Stimulated activated naive B cell treated with anti-CD40 and anti-IgM and Interleukin-4, amounts not matched to agents 10 μg/mL and 1 μg/mL and 100 μg/mL, for 72 hours (primary cell): ENCODE measurements around the gene USP46.

Source experiments
- ATAC-seq, 2 donors: fragments of 150-1000 bp; cut with Tn5 transposase; replicated peaks; 2 replicates each; pipeline ENCODE4 v1.10.0; 2021; ENCODE audit warnings: moderate library complexity in 1 of 2
- DNase-seq: peaks from one replicate; pipeline ENCODE4 v3.0.0; 2021
- H3K27ac Mint-ChIP-seq: one replicate; pipeline ENCODE4 v1.8.0; 2022; ENCODE audit warnings: mild to moderate bottlenecking, mixed read lengths
- H3K27me3 Mint-ChIP-seq, 2 donors: one replicate each; pipeline ENCODE4 v1.8.0; 2022; ENCODE audit warnings: mixed read lengths in 2 of 2
- H3K36me3 Mint-ChIP-seq, 2 donors: one replicate each; pipeline ENCODE4 v1.8.0; 2022; ENCODE audit warnings: mixed read lengths in 2 of 2, mild to moderate bottlenecking in 1 of 2
- H3K4me1 Mint-ChIP-seq, 2 donors: one replicate each; pipeline ENCODE4 v1.8.0; 2022; ENCODE audit warnings: mixed read lengths in 2 of 2, mild to moderate bottlenecking in 1 of 2
- H3K4me3 Mint-ChIP-seq, 2 donors: one replicate each; pipeline ENCODE4 v1.8.0; 2022; ENCODE audit warnings: mild to moderate bottlenecking in 2 of 2, mixed read lengths in 2 of 2, moderate library complexity in 1 of 2
- H3K9me3 Mint-ChIP-seq, 2 donors: one replicate each; pipeline ENCODE4 v1.8.0; 2022; ENCODE audit warnings: mixed read lengths in 2 of 2, mild to moderate bottlenecking in 1 of 2

The USP46 gene, protein sequence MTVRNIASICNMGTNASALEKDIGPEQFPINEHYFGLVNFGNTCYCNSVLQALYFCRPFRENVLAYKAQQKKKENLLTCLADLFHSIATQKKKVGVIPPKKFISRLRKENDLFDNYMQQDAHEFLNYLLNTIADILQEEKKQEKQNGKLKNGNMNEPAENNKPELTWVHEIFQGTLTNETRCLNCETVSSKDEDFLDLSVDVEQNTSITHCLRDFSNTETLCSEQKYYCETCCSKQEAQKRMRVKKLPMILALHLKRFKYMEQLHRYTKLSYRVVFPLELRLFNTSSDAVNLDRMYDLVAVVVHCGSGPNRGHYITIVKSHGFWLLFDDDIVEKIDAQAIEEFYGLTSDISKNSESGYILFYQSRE

DNA sequence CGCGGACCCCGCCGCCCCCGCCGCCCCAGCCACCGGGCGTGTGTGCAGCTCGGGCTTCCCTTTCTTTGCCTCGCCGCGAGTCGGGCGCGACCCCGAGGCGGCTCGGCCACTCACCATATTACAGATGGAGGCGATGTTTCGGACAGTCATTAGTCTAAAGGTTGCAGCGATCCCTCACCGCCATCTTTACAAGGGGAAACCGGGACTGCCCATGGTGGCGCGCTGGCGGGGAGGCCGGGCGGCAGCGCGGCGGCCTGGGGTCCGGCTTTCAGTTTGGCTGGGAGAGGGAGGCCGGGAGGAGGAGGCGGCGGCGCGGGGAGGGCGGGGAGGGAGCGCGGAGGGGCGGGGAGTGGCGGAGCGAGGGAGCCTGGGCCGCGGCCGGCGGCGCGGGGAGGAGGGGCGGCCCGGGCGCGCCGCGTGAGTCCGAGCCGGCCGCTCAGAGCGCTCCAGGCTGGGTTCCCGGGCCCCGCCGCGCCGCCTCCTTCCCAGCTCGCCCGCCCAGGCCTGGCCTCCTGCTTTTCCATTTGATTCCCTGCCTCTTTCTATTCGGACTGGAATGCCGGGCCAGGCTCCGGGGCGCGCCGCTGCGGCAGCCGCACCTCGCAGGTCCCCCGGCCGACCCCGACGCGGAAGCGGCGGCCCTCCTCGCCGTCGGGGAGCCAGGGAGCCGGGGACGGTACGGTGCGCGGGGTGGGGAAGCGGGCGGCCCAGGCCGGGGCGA lies at the start of gene USP46:
Gene USP46, minus strand, starts transcription at position 301 of the 721 bp plus-strand sequence. Its CDS starts 151 bp downstream, at position 150.
- Mint-ChIP-seq H3K9me3 (no peaks in the 10 kb centered on the region), H3K27ac (peak within 1 kb of the TSS; percentile 94), H3K4me3 (peak within 1 kb of the TSS; percentile 88 to 90), H3K4me1 (peaks cover 25 to 42% of the 10 kb centered on the region in 2 donors), H3K27me3 (no peaks in the 10 kb centered on the region), H3K36me3 (peaks cover 24 to 30% of the 10 kb centered on the region in 2 donors)
- DNase-seq (peak; percentile 45), ATAC-seq (peak; percentile 87 to 89)

DNA sequence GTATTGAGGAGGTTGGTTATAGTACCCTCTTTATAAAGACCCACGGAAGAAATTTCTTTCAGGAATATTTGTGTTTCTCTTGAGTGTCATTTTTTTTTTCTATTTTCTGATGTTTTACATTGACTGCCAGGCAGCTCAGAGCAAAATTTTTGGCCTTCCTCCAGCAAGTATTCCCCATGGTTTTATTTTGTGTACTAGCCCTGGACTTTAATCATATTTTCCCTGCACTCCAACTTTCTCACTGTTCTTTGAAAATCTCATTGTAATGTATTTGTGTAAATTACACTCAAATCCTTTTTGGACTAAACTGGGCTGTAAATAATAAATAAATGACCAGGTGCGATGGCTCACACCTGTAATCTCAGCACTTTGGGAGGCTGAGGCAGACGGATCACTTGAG lies 45.6 kb upstream of the USP46 start:
- peaks cover 7 to 8% of the 10 kb centered on the region in 2 donors for H3K4me1 Mint-ChIP-seq
- H3K36me3 Mint-ChIP-seq: peaks cover 4% of the 10 kb centered on the region in 2 donors

DNA sequence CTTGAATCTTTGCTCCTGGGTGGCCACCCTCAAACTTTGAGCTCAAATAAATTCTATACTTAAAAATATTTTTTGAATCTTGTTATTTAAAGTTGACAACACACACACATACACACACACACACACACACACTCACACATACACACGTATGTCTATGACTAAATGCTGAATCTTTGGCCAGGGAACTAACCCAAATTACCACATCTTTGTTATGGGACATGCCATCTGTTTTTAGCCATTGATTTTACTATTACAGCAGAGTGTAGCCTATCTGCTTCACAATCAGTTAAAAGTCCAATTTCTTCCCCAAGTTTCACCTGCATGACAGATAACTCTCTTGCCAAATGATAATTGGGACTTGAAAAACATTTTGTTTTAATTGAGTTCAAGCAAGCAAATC lies 45.0 kb upstream of the USP46 start:
- ATAC-seq: no peak
- Mint-ChIP-seq H3K36me3 (no peaks in the 10 kb centered on the region), H3K9me3 (peaks cover under 1 to 1% of the 10 kb centered on the region in 2 donors), H3K27me3 (no peaks in the 10 kb centered on the region), H3K27ac (no peak overlapping the region), H3K4me1 (peaks cover 3% of the 10 kb centered on the region in 2 donors), H3K4me3 (no peak overlapping the region)
- DNase-seq: no peak

More for the DNA sequence above, 45.6 kb upstream of the USP46 start:
- Mint-ChIP-seq H3K27me3 (no peaks in the 10 kb centered on the region), H3K9me3 (peaks cover 5 to 7% of the 10 kb centered on the region in 2 donors), H3K4me3 (no peak overlapping the region), H3K27ac (no peak overlapping the region)
- DNase-seq (no peak), ATAC-seq (no peak)

DNA sequence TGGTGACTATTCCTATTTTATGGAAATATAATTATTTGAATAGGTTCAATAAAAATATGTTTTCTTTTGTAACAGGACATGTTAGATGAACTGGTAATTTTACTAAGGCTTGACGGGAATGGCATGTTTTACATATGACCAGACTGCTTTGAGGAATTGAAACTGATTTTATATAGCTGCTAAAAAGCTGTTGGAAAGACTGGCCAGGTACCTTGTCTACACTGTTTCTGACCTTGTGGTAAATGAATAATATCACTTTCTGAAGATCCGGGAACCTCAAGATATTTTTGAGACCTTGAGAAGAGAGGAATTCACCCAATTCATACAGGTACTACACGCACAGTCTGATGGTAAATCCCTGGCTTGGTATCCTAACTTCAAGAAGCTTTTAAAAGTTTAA lies 42.1 kb upstream of the USP46 start:
- Mint-ChIP-seq H3K27me3 (no peaks in the 10 kb centered on the region), H3K9me3 (no peaks in the 10 kb centered on the region), H3K4me3 (no peak overlapping the region), H3K4me1 (peaks cover 3 to 8% of the 10 kb centered on the region in 2 donors), H3K36me3 (no peaks in the 10 kb centered on the region), H3K27ac (no peak overlapping the region)
- ATAC-seq (peak; percentile 93 to 97), DNase-seq (no peak)

DNA sequence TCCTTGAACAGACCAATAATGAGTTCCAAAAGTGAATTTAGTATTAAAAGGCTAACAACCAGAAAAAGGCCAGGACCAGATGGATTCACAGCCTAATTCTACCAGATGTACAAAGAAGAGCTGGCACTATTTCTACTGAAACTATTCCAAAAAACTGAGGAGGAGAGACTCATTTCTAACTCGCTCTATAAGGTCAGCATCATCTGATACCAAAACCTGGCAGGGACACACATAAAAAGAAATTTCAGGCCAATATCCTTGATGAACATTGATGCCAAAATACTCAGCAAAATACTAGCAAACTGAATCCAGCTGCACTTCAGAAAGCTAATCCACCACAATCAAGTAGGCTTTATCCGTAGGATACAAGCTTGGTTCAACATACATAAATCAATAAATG lies 35.8 kb upstream of the USP46 start:
- H3K4me1 Mint-ChIP-seq: peaks cover 3 to 9% of the 10 kb centered on the region in 2 donors
- H3K36me3 Mint-ChIP-seq: peaks cover 12% of the 10 kb centered on the region in 2 donors
- no peak overlapping the region for H3K4me3 Mint-ChIP-seq
- H3K27me3 Mint-ChIP-seq: peaks cover 0 to 11% of the 10 kb centered on the region in 2 donors
- H3K9me3 Mint-ChIP-seq: peaks cover 25 to 26% of the 10 kb centered on the region in 2 donors
- no peak for ATAC-seq
- DNase-seq: no peak
- H3K27ac Mint-ChIP-seq: no peak overlapping the region

DNA sequence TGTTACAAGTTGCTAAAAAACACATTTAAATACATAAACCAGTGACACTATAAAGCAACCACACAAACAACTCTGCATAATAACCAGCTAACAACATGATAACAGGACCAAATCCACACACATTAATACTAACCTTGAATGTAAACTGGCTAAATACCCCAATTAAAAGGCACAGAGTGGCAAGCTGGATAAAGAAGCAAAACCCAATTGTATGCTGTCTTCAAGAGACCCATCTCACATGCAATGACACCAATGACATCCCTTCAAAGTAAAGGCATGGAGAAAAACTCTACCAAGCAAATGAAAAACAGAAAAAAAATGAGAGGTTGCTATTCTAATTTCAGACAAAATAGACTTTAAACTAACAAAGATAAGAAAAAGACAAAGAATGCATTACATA lies 34.4 kb upstream of the USP46 start:
- ATAC-seq: no peak

DNA sequence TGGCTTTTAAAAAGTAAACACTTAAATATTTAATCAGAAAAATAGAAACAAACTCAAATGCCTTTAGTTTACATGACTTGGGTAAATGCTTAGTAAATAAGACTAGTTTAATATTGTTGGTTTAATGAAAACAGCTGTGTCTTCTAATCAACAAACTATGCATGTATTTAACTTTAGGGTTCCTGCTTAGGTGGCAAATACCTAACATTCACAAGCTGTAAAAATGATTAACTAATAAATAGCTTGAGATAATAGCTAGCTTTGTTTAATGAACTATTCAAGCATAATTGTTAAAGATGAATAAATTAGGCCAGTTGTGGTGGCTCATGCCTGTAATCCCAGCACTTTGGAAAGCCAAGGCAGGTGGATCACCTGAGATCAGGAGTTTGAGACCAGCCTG lies 30.0 kb upstream of the USP46 start:
- peaks cover 12% of the 10 kb centered on the region in 2 donors for H3K36me3 Mint-ChIP-seq
- no peak for ATAC-seq
- H3K4me3 Mint-ChIP-seq: no peak overlapping the region
- H3K27ac Mint-ChIP-seq: no peak overlapping the region
- H3K4me1 Mint-ChIP-seq: no peaks in the 10 kb centered on the region
- no peak for DNase-seq
- H3K27me3 Mint-ChIP-seq: peaks cover 0 to 12% of the 10 kb centered on the region in 2 donors
- peaks cover 18 to 23% of the 10 kb centered on the region in 2 donors for H3K9me3 Mint-ChIP-seq

More for the DNA sequence above, 34.4 kb upstream of the USP46 start:
- no peak overlapping the region for H3K4me3 Mint-ChIP-seq
- H3K4me1 Mint-ChIP-seq: peaks cover 3 to 9% of the 10 kb centered on the region in 2 donors
- peaks cover 25 to 26% of the 10 kb centered on the region in 2 donors for H3K9me3 Mint-ChIP-seq
- H3K27me3 Mint-ChIP-seq: peaks cover 0 to 12% of the 10 kb centered on the region in 2 donors
- peaks cover 12% of the 10 kb centered on the region in 2 donors for H3K36me3 Mint-ChIP-seq
- no peak overlapping the region for H3K27ac Mint-ChIP-seq
- no peak for DNase-seq

DNA sequence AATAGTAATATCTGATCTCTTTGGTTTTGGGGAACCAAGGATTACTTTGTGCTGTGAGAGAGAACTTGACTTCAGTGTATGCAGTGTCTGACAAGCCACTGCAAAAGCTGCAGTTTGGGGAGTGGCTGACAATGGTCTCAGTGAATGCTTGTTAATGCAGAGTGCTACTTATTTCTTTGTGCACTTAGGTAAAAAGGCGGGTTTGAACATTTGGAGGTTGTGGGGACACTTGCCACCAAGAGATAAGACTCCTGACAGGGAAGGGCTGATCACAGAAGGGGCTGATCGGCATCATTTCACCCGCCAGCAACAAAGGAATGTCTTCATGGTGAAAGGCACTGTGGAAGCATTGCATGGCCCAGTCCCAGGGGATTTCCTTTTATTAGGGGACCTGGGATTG lies 28.6 kb upstream of the USP46 start:
- Mint-ChIP-seq H3K4me3 (no peak overlapping the region), H3K9me3 (peaks cover 5 to 11% of the 10 kb centered on the region in 2 donors), H3K36me3 (peaks cover 0 to 5% of the 10 kb centered on the region in 2 donors), H3K27me3 (peaks cover 0 to 12% of the 10 kb centered on the region in 2 donors), H3K4me1 (no peaks in the 10 kb centered on the region), H3K27ac (no peak overlapping the region)
- DNase-seq (no peak), ATAC-seq (no peak)

DNA sequence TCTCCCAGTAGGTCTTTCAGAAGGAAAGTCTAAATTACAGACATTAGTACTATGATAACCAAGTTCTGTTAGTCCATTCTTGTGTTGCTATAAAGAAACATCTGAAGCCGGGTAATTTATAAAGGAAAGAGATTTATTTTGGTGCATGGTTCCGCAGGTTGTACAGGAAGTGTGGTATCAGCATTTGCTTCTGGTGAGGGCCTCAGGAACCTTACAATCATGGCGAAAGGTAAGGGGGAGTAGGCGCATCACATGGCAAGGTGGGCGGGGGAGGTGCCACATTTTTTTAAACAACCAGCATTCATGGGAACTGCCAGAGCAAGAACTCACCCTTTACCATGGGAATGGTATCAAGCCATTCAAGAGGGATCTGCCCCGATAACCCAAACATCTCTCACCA lies 26.2 kb upstream of the USP46 start:
- Mint-ChIP-seq H3K9me3 (peaks cover 0 to 2% of the 10 kb centered on the region in 2 donors), H3K27me3 (peaks cover 0 to 12% of the 10 kb centered on the region in 2 donors), H3K36me3 (no peaks in the 10 kb centered on the region), H3K27ac (no peak overlapping the region), H3K4me3 (no peak overlapping the region), H3K4me1 (no peaks in the 10 kb centered on the region)
- ATAC-seq: no peak
- no peak for DNase-seq

DNA sequence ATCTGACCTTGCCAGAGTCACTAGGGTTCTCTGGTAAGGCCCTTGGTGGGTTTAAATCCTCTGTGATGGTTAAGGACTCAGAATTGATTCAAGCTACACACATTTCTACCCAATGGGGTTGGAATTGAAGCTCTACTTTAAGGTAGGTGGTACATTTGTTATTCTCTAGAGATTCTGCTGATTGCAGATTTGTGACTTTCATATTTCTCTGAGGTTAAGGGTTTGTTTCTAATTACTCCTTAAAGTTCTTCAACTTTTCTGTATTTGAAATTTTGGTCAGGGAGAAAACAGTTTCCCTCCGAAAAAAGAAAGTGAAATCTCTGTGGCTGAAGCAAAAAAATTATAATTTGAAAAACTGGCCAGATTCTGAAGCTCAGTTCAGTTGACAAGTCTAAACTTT lies 25.8 kb upstream of the USP46 start:
- no peaks in the 10 kb centered on the region for H3K4me1 Mint-ChIP-seq
- no peak for DNase-seq
- no peak overlapping the region for H3K27ac Mint-ChIP-seq
- H3K4me3 Mint-ChIP-seq: no peak overlapping the region
- H3K36me3 Mint-ChIP-seq: no peaks in the 10 kb centered on the region
- H3K27me3 Mint-ChIP-seq: peaks cover 0 to 8% of the 10 kb centered on the region in 2 donors
- no peak for ATAC-seq
- H3K9me3 Mint-ChIP-seq: peaks cover 0 to 2% of the 10 kb centered on the region in 2 donors

DNA sequence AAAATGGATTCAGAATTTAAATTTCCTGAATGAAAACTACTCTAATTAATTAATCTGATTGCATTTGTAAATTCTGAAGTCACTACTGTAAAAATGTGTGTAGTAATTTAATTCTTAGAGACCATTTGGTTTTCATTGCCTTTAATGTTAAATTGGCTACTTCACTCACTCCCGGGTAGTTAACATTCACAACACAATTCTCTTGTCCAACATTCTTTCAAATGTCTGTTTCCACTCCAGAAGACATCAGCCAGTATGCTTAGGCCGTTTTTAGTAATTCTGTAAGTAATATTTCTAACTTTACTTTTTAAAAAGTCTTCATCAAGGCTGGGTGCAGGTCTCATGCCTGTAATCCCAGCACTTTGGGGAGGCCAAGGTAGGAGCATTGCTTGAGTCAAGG lies 21.3 kb upstream of the USP46 start:
- Mint-ChIP-seq H3K4me1 (no peaks in the 10 kb centered on the region), H3K4me3 (no peak overlapping the region), H3K36me3 (no peaks in the 10 kb centered on the region), H3K27ac (no peak overlapping the region), H3K27me3 (peaks cover 0 to 8% of the 10 kb centered on the region in 2 donors), H3K9me3 (peaks cover 0 to 2% of the 10 kb centered on the region in 2 donors)
- no peak for ATAC-seq
- DNase-seq: no peak

DNA sequence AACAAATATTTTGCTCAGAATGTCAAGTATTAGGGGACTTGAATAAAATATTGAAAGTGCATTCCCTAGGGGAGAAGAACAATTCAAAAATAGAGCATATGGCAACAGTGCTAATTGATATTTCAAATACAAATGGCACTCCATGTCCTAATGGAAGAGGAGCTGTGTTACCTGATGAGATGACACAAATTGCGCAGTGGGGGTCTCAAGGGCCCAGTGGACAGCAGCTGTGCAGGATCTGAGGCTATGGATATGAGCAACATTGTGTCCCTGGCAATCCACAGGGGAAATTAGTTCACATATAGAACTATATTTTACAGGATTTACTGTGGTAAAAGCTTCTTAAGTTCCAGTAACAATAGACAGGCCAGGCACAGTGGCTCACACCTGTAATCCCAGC lies 17.4 kb upstream of the USP46 start:
- Mint-ChIP-seq H3K27me3 (peaks cover 6 to 7% of the 10 kb centered on the region in 2 donors), H3K4me1 (no peaks in the 10 kb centered on the region), H3K36me3 (no peaks in the 10 kb centered on the region), H3K27ac (no peak overlapping the region), H3K9me3 (peaks cover 0 to 2% of the 10 kb centered on the region in 2 donors), H3K4me3 (no peak overlapping the region)
- no peak for DNase-seq
- no peak for ATAC-seq

DNA sequence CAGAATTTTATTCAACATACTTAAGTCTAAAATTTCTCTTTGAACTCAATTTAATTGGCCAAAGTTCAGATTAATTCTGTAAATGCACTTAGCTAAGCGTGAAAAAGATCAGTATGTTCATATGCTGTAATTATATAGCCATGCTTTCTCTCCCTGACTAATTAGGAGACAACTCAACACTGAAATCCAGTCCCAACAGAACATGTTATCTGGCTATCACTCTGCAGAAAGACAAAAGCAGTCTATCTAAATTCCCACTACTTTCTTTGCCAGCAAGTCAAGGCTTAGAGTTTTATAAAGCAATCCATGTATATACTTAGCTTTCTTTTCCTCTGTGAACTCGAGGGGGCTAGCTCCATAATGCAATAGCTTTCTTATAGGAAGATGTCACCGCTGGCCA lies 16.0 kb upstream of the USP46 start:
- ATAC-seq (no peak), DNase-seq (no peak)
- Mint-ChIP-seq H3K27ac (no peak overlapping the region), H3K4me3 (no peak overlapping the region), H3K36me3 (no peaks in the 10 kb centered on the region), H3K4me1 (no peaks in the 10 kb centered on the region), H3K9me3 (peaks cover 0 to 2% of the 10 kb centered on the region in 2 donors), H3K27me3 (peaks cover 6 to 7% of the 10 kb centered on the region in 2 donors)

DNA sequence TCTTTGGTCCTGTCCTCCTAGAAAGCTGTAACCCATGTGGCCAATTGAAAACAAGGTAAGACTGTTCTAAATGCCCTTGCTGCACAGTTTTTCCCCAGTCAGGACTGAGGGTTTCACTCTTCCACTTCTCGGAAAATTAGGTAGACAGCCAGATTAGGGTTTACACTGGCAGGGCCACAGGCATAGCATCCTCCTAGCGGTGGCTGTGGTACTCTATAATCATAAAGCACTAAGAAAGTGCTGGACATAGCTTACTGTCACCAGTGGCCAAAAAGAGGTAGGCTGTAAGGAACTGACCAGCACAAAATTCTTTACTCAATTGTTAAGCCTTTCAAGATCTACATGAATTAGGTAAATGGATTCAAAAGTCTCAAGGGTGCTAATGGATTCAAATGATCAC lies 11.6 kb upstream of the USP46 start:
- H3K36me3 Mint-ChIP-seq: no peaks in the 10 kb centered on the region
- peaks cover 26% of the 10 kb centered on the region in 2 donors for H3K27me3 Mint-ChIP-seq
- H3K9me3 Mint-ChIP-seq: peaks cover 0 to 2% of the 10 kb centered on the region in 2 donors
- no peak overlapping the region for H3K27ac Mint-ChIP-seq
- no peak for ATAC-seq
- no peaks in the 10 kb centered on the region for H3K4me1 Mint-ChIP-seq
- DNase-seq: no peak
- no peak overlapping the region for H3K4me3 Mint-ChIP-seq
